ENCODE results near the gene TRMT61A.

TRMT61A gene

GRCh38 chr14:103500148-103500990, 28.6 kb upstream of the TRMT61A start:
- no peaks in the 10 kb centered on the region for H3K27me3 ChIP-seq (ENCODE audit: control insufficient read depth, insufficient read depth, low read length)
- no peak overlapping the region for H3K9ac ChIP-seq (ENCODE audit: low read length)
- H3K4me3 ChIP-seq (ENCODE audit: low read length) = no peak overlapping the region
- H3K36me3 ChIP-seq (ENCODE audit: control insufficient read depth, insufficient read depth, low read length) = peaks cover 18% of the 10 kb centered on the region
- peak overlapping the region; percentile 57 for H3K27ac ChIP-seq (ENCODE audit: low read depth, low read length)
- H3K4me1 ChIP-seq (ENCODE audit: control insufficient read depth, insufficient read depth, low read length) = peaks cover 4% of the 10 kb centered on the region

DNA sequence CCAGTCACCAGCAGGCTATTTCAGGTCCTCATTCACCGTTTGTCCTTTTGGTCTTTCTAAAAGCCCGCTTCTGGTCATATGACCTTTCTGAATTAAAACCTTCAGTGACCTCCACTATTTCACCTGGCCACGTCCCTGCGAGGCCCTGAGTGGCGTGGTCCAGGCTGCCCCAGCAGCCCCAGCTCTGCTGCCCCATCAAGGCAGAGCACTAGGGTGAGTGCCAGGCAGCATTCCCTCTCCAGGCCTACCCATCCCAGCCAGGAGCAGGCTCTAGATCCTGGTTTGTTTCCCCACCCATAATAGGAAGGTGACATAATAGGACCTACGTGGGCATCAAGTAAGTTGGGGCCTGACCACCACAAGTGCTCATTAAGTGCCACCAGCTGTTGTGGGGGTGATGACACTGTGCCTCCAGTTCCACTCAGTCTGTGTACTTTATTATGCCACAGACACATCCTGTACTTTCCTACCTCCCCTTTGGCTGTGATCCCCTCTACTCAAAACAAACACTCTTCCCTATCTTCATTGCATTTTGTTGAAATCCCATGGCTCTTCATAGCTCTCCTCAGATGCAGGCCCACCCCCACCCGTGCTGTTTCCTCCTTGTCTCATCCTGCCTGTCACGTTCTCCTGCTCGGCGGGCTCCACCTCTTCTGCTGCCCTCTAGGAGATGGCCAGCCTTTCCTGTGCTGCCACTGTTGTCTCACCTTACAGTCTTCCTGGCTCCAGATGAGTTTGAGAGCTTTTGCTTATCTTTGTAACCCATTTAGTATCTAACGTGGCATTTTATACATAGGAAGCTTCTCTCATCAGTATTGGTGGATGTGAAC, 27.7 kb upstream of the TRMT61A start:
- no peaks in the 10 kb centered on the region for H3K27me3 ChIP-seq (ENCODE audit: control insufficient read depth, insufficient read depth, low read length)
- H3K36me3 ChIP-seq (ENCODE audit: control insufficient read depth, insufficient read depth, low read length) = peaks cover 16% of the 10 kb centered on the region
- no peak overlapping the region for H3K9ac ChIP-seq (ENCODE audit: low read length)
- H3K27ac ChIP-seq (ENCODE audit: low read depth, low read length) = no peak overlapping the region
- no peak overlapping the region for H3K4me3 ChIP-seq (ENCODE audit: low read length)
- H3K4me1 ChIP-seq (ENCODE audit: control insufficient read depth, insufficient read depth, low read length) = peaks cover 4% of the 10 kb centered on the region

DNA sequence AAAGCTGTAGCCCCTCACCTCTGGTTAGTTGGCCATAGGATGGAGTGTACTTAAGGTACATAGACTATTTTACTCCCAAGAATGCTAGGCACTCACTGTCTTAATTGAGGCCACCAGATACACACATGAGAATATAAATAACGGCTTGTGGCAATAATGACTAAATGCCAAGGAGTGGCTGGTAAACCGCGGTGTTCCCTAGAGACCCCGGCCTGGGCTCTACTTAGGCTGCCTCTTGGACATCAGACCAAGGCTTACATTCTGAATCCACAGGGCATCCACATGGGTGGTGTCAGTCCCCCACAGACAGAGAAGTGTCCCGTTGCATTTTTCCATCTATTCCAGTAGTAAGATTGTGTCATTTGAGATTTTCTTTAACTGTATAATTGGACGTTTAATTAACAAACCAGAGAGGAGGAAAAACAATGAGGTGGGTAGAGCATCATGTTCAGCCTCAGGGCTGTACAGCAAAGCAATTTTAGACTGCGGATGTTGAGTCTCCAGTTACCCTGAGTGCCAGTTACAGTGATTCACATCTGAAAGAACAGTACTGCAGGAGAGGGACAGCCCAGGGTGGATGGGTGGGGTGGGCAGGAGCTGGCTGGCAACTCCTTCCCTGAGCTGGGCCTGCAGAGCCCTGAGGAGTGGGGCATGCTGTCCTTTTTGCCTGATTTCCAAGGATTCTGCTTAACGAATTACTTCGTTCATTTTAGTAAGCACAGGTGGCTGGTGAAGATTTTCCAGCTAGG, 26.9 kb upstream of the TRMT61A start:
- H3K4me1 ChIP-seq (ENCODE audit: control insufficient read depth, insufficient read depth, low read length) = peaks cover 4% of the 10 kb centered on the region
- H3K27me3 ChIP-seq (ENCODE audit: control insufficient read depth, insufficient read depth, low read length) = no peaks in the 10 kb centered on the region
- H3K9ac ChIP-seq (ENCODE audit: low read length) = no peak overlapping the region
- H3K36me3 ChIP-seq (ENCODE audit: control insufficient read depth, insufficient read depth, low read length) = peaks cover 16% of the 10 kb centered on the region
- H3K27ac ChIP-seq (ENCODE audit: low read depth, low read length) = no peak overlapping the region
- H3K4me3 ChIP-seq (ENCODE audit: low read length) = no peak overlapping the region

- Histone ChIP-seq H3K9ac (ENCODE audit: low read length) (no peak overlapping the region), H3K36me3 (ENCODE audit: control insufficient read depth, insufficient read depth, low read length) (peaks cover 16% of the 10 kb centered on the region)
Observed at GRCh38 chr14:103502877-103503276, 26.1 kb upstream of the TRMT61A start.

GRCh38 chr14:103503296-103503695, 25.7 kb upstream of the TRMT61A start:
- Histone ChIP-seq H3K36me3 (ENCODE audit: control insufficient read depth, insufficient read depth, low read length) (peaks cover 16% of the 10 kb centered on the region), H3K4me1 (ENCODE audit: control insufficient read depth, insufficient read depth, low read length) (peaks cover 4% of the 10 kb centered on the region), H3K27ac (ENCODE audit: low read depth, low read length) (no peak overlapping the region), H3K27me3 (ENCODE audit: control insufficient read depth, insufficient read depth, low read length) (no peaks in the 10 kb centered on the region), H3K4me3 (ENCODE audit: low read length) (no peak overlapping the region), H3K9ac (ENCODE audit: low read length) (no peak overlapping the region)

More at GRCh38 chr14:103502877-103503276, 26.1 kb upstream of the TRMT61A start:
- peaks cover 4% of the 10 kb centered on the region for H3K4me1 ChIP-seq (ENCODE audit: control insufficient read depth, insufficient read depth, low read length)
- H3K27ac ChIP-seq (ENCODE audit: low read depth, low read length) = no peak overlapping the region
- no peak overlapping the region for H3K4me3 ChIP-seq (ENCODE audit: low read length)
- no peaks in the 10 kb centered on the region for H3K27me3 ChIP-seq (ENCODE audit: control insufficient read depth, insufficient read depth, low read length)

DNA sequence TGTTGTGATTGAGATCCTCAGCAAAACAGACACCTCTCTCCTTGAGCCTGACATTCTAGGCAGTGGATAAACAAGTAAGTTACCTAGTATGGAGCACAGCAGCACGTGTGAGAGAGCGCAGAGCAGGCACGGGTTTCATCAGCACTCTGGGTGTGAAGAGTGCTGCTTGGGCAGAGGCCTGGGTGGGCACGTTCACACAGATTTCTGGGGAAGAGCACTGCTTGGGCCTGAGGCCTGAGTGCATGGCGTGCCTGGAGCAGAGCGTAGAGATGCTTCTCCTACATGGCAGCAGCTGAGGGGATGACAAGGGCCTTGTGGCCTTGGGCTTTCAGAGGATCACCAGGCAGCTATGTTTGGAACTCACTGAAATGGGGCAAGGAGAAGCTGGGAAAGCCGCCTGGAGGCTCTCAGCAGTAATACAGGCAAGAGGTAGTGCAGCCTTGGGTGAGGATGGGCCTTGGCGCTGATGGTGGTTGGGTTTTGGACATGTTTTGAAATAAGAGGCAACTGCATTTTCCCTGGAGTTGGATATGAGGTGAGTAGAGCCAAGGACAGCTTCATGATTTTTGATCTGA, 23.9 kb upstream of the TRMT61A start:
- Histone ChIP-seq H3K4me3 (ENCODE audit: low read length) (no peak overlapping the region), H3K27me3 (ENCODE audit: control insufficient read depth, insufficient read depth, low read length) (no peaks in the 10 kb centered on the region), H3K27ac (ENCODE audit: low read depth, low read length) (no peak overlapping the region), H3K36me3 (ENCODE audit: control insufficient read depth, insufficient read depth, low read length) (peaks cover 21% of the 10 kb centered on the region), H3K9ac (ENCODE audit: low read length) (no peak overlapping the region), H3K4me1 (ENCODE audit: control insufficient read depth, insufficient read depth, low read length) (peaks cover 4% of the 10 kb centered on the region)

DNA sequence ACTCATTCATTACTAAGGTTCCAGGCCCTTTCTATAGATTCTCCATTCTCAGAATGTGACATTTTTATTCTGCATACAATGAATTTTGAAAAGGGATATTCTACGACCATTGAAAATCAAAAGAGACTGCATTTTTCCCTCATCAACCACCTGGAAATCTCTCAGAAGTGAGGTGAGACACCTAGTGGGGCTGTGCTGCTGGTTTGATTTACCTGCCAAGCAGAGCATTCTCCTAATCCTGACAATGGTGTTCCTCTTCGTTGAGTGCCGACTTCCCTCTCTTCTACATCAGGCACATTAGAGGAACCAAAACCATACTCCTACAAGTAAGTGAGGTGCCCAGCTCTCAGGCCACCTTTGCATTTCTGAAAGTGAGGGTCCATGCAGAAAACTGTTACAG, 21.2 kb upstream of the TRMT61A start:
- Histone ChIP-seq H3K4me3 (ENCODE audit: low read length) (no peak overlapping the region), H3K27ac (ENCODE audit: low read depth, low read length) (no peak overlapping the region), H3K4me1 (ENCODE audit: control insufficient read depth, insufficient read depth, low read length) (peaks cover 5% of the 10 kb centered on the region), H3K36me3 (ENCODE audit: control insufficient read depth, insufficient read depth, low read length) (peaks cover 20% of the 10 kb centered on the region), H3K27me3 (ENCODE audit: control insufficient read depth, insufficient read depth, low read length) (no peaks in the 10 kb centered on the region), H3K9ac (ENCODE audit: low read length) (no peak overlapping the region)

- Histone ChIP-seq H3K4me3 (ENCODE audit: low read length) (no peak overlapping the region), H3K9ac (ENCODE audit: low read length) (no peak overlapping the region), H3K4me1 (ENCODE audit: control insufficient read depth, insufficient read depth, low read length) (peaks cover 15% of the 10 kb centered on the region), H3K27ac (ENCODE audit: low read depth, low read length) (no peak overlapping the region), H3K36me3 (ENCODE audit: control insufficient read depth, insufficient read depth, low read length) (peaks cover 14% of the 10 kb centered on the region), H3K27me3 (ENCODE audit: control insufficient read depth, insufficient read depth, low read length) (no peaks in the 10 kb centered on the region)
Observed at GRCh38 chr14:103508521-103509329, 20.3 kb upstream of the TRMT61A start.

GRCh38 chr14:103509864-103510723, 18.9 kb upstream of the TRMT61A start:
- Histone ChIP-seq H3K9ac (ENCODE audit: low read length) (no peak overlapping the region), H3K4me1 (ENCODE audit: control insufficient read depth, insufficient read depth, low read length) (peaks cover 18% of the 10 kb centered on the region), H3K27me3 (ENCODE audit: control insufficient read depth, insufficient read depth, low read length) (no peaks in the 10 kb centered on the region), H3K4me3 (ENCODE audit: low read length) (no peak overlapping the region), H3K27ac (ENCODE audit: low read depth, low read length) (no peak overlapping the region), H3K36me3 (ENCODE audit: control insufficient read depth, insufficient read depth, low read length) (peaks cover 11% of the 10 kb centered on the region)

DNA sequence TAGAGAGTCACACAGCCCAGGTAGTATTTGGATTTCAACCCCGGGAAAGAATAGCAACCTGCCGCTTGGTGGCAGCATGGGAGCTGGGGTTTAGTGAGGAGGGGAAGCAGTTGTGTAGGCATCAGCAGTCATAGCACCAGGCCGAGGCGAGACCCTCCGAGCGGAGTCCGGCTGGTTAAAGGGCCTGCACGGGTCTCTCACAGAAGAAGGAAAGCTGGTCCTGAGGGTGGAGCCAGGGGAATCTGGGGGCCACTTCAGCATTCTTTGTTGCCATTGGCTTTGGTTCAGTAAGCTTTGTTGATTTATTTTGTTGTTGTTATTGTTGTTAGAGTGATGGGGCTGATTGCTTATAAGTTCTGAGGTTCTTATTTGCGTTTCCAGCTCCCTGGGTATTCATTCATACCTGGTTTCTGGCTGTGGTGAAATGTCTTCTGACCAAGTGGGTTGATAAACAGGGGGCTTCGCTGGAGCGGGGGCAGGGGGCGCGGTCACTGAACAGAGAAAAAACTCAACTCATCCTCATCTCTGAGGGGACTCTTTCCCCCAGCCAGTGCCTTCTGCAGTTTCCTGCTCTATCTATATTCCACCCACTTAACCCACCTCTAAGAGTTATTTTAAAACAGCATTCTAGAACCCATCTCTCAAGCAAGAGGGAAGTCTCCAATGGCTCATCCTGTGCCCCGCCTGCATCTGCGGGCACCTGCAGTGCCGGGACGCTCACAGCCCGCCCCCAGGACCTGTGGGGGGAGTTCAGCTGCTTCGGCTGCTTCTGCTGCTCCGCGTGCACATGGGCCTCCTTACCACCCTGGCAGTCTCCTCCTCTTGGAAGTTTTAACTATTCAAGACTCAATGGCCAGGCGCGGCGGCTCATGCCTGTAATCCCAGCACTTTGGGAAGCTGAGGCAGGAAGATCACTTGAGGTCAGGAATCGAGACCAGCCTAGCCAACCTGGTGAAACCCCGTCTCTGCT, 18.0 kb upstream of the TRMT61A start:
- H3K36me3 ChIP-seq (ENCODE audit: control insufficient read depth, insufficient read depth, low read length) = peaks cover 6% of the 10 kb centered on the region
- H3K27ac ChIP-seq (ENCODE audit: low read depth, low read length) = no peak overlapping the region
- peaks cover 18% of the 10 kb centered on the region for H3K4me1 ChIP-seq (ENCODE audit: control insufficient read depth, insufficient read depth, low read length)
- H3K4me3 ChIP-seq (ENCODE audit: low read length) = no peak overlapping the region
- no peak overlapping the region for H3K9ac ChIP-seq (ENCODE audit: low read length)
- no peaks in the 10 kb centered on the region for H3K27me3 ChIP-seq (ENCODE audit: control insufficient read depth, insufficient read depth, low read length)

Measured in rectal smooth muscle tissue (tissue), 1 donor.